Retinal pigment epithelial cell (primary cell): ENCODE measurements around the gene DIAPH3.

ENCODE experiments used
- DNase-seq: peaks from one replicate; pipeline ENCODE4 v3.0.0-alpha.2; 2010; ENCODE audit warnings: low read depth
- H3K4me3 ChIP-seq: 2 replicates; pipeline ENCODE4 v1.5.1; 2011; ENCODE audit warnings: mild to moderate bottlenecking, low read length, control low read depth, moderate library complexity
- CTCF ChIP-seq: conservative IDR thresholded peaks from 2 replicates; pipeline ENCODE4 v1.5.1; 2011; ENCODE audit warnings: low read depth, low read length, control low read depth, inconsistent platforms

Gene DIAPH3

GRCh38 chr13:59721926-59722910, 441.5 kb downstream of the DIAPH3 start:
- TF ChIP-seq CTCF: no peak
- no peak overlapping the region for H3K4me3 ChIP-seq
- DNase-seq: no peak

- TF ChIP-seq CTCF: no peak
- no peak overlapping the region for H3K4me3 ChIP-seq
- DNase-seq: no peak
Observed at GRCh38 chr13:59715611-59716010, 448.1 kb downstream of the DIAPH3 start.

GRCh38 chr13:59710996-59711701, 452.6 kb downstream of the DIAPH3 start:
- TF ChIP-seq CTCF: no peak
- DNase-seq: no peak
- no peak overlapping the region for H3K4me3 ChIP-seq

- DNase-seq: no peak
- H3K4me3 ChIP-seq: no peak overlapping the region
- TF ChIP-seq CTCF: no peak
Observed at GRCh38 chr13:59710416-59710815, 453.3 kb downstream of the DIAPH3 start.

- no peak for TF ChIP-seq CTCF
- DNase-seq: no peak
- no peak overlapping the region for H3K4me3 ChIP-seq
Observed at GRCh38 chr13:59706101-59706976, 457.4 kb downstream of the DIAPH3 start.

GRCh38 chr13:59702269-59702668, 461.5 kb downstream of the DIAPH3 start:
- DNase-seq: no peak
- TF ChIP-seq CTCF: no peak
- H3K4me3 ChIP-seq: no peak overlapping the region
